Measurements from ENCODE around the gene PSMA3.

PSMA3 gene

GRCh38 chr14:58297762-58298476 is 53.3 kb downstream of the PSMA3 start (continued):
- TF ChIP-seq, protein P1, sequence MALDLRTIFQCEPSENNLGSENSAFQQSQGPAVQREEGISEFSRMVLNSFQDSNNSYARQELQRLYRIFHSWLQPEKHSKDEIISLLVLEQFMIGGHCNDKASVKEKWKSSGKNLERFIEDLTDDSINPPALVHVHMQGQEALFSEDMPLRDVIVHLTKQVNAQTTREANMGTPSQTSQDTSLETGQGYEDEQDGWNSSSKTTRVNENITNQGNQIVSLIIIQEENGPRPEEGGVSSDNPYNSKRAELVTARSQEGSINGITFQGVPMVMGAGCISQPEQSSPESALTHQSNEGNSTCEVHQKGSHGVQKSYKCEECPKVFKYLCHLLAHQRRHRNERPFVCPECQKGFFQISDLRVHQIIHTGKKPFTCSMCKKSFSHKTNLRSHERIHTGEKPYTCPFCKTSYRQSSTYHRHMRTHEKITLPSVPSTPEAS (tag by site-specific recombination; IDR thresholded peaks at IDR 0.05), result no peak
- TF ChIP-seq ZEB2 (tag by site-specific recombination; IDR thresholded peaks at IDR 0.05) (0 out of 2 replicates have a peak, but pooled peaks have one; percentile 13), ZNF658 (tag by site-specific recombination; IDR thresholded peaks at IDR 0.05) (no peak), PATZ1 (tag by site-specific recombination; IDR thresholded peaks at IDR 0.05) (peak; percentile 76), ZFP37 (tag by site-specific recombination; IDR thresholded peaks at IDR 0.05) (peak; percentile 43; the same call in 1 of the 2 replicates), IKZF3 (tag by site-specific recombination; IDR thresholded peaks at IDR 0.05) (no peak), ZNF513 (tag by site-specific recombination; IDR thresholded peaks at IDR 0.05) (no peak), ZNF473 (tag by site-specific recombination; IDR thresholded peaks at IDR 0.05) (no peak), ZFHX2 (tag by site-specific recombination; conservative IDR thresholded peaks at IDR 0.05) (0 out of 2 replicates have a peak, but pooled peaks have one; percentile 11), ZNF830 (tag by site-specific recombination; IDR thresholded peaks at IDR 0.05; ENCODE audit: low read depth) (no peak), SP3 (tag by site-specific recombination; IDR thresholded peaks at IDR 0.05) (peak; percentile 70; the same call in 1 of the 2 replicates), WT1 (tag by site-specific recombination; IDR thresholded peaks at IDR 0.05) (peak; percentile 51; the same call in 1 of the 2 replicates), GLIS1 (tag by site-specific recombination; IDR thresholded peaks at IDR 0.05) (peak; percentile 49; the same call in 1 of the 2 replicates), ZNF350 (tag by site-specific recombination; IDR thresholded peaks at IDR 0.05) (no peak), ZNF292 (tag by site-specific recombination; IDR thresholded peaks at IDR 0.05; ENCODE audit: borderline replicate concordance, low read depth) (no peak), RBAK (tag by site-specific recombination; IDR thresholded peaks at IDR 0.05) (no peak), ZNF664 (tag by site-specific recombination; IDR thresholded peaks at IDR 0.05) (no peak), PRDM4 (tag by site-specific recombination; IDR thresholded peaks at IDR 0.05) (no peak), ZNF791 (tag by site-specific recombination; IDR thresholded peaks at IDR 0.05) (no peak), ZBTB17 (tag by site-specific recombination; IDR thresholded peaks at IDR 0.05) (peak; percentile 85), KLF10 (tag by site-specific recombination; IDR thresholded peaks at IDR 0.05) (peak; percentile 64), ZNF544 (tag by site-specific recombination; IDR thresholded peaks at IDR 0.05) (no peak), MEIS1 (CRISPR knock-in tag; IDR thresholded peaks at IDR 0.05; ENCODE audit: borderline replicate concordance) (no peak), ZNF37A (tag by site-specific recombination; IDR thresholded peaks at IDR 0.05) (no peak), TCF7L2 (IDR thresholded peaks at IDR 0.05; ENCODE audit: borderline replicate concordance, low read depth, low read length) (no peak)
- TF ChIP-seq, protein P2, sequence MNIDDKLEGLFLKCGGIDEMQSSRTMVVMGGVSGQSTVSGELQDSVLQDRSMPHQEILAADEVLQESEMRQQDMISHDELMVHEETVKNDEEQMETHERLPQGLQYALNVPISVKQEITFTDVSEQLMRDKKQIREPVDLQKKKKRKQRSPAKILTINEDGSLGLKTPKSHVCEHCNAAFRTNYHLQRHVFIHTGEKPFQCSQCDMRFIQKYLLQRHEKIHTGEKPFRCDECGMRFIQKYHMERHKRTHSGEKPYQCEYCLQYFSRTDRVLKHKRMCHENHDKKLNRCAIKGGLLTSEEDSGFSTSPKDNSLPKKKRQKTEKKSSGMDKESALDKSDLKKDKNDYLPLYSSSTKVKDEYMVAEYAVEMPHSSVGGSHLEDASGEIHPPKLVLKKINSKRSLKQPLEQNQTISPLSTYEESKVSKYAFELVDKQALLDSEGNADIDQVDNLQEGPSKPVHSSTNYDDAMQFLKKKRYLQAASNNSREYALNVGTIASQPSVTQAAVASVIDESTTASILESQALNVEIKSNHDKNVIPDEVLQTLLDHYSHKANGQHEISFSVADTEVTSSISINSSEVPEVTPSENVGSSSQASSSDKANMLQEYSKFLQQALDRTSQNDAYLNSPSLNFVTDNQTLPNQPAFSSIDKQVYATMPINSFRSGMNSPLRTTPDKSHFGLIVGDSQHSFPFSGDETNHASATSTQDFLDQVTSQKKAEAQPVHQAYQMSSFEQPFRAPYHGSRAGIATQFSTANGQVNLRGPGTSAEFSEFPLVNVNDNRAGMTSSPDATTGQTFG (tag by site-specific recombination; IDR thresholded peaks at IDR 0.05; ENCODE audit: borderline replicate concordance), result no peak
- TF ChIP-seq, protein P3, sequence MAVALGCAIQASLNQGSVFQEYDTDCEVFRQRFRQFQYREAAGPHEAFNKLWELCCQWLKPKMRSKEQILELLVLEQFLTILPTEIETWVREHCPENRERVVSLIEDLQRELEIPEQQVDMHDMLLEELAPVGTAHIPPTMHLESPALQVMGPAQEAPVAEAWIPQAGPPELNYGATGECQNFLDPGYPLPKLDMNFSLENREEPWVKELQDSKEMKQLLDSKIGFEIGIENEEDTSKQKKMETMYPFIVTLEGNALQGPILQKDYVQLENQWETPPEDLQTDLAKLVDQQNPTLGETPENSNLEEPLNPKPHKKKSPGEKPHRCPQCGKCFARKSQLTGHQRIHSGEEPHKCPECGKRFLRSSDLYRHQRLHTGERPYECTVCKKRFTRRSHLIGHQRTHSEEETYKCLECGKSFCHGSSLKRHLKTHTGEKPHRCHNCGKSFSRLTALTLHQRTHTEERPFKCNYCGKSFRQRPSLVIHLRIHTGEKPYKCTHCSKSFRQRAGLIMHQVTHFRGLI (tag by site-specific recombination; IDR thresholded peaks at IDR 0.05), result no peak

All from HEK293 (cell line).